GM10847 (cell line): ENCODE measurements around the gene DYNC1H1.

Source experiments
- POLR2A ChIP-seq: IDR thresholded peaks from 2 replicates; pipeline ENCODE4 v1.6.1; 2011; ENCODE audit not compliant: insufficient read length; ENCODE audit errors: extremely low read depth

Gene DYNC1H1

GRCh38 chr14:101932673-101933072, 31.7 kb upstream of the DYNC1H1 start:
- TF ChIP-seq POLR2A = no peak

GRCh38 chr14:101933209-101933608, 31.2 kb upstream of the DYNC1H1 start:
- TF ChIP-seq POLR2A = no peak

- TF ChIP-seq POLR2A = no peak
Observed at GRCh38 chr14:101934601-101935150, 29.7 kb upstream of the DYNC1H1 start.

- TF ChIP-seq POLR2A = no peak
Observed at GRCh38 chr14:101937926-101938767, 26.2 kb upstream of the DYNC1H1 start.

GRCh38 chr14:101939646-101940170, 24.7 kb upstream of the DYNC1H1 start:
- no peak for TF ChIP-seq POLR2A

- no peak for TF ChIP-seq POLR2A
Observed at GRCh38 chr14:101944451-101944850, 19.9 kb upstream of the DYNC1H1 start.

- no peak for TF ChIP-seq POLR2A
Observed at GRCh38 chr14:101945171-101945570, 19.2 kb upstream of the DYNC1H1 start.

GRCh38 chr14:101947577-101947903, 16.8 kb upstream of the DYNC1H1 start:
- no peak for TF ChIP-seq POLR2A

- peak; percentile 42 for TF ChIP-seq POLR2A
Observed at GRCh38 chr14:101947904-101948665, 16.3 kb upstream of the DYNC1H1 start.

- TF ChIP-seq POLR2A = no peak
Observed at GRCh38 chr14:101948666-101949216, 15.6 kb upstream of the DYNC1H1 start.

GRCh38 chr14:101950100-101950499, 14.3 kb upstream of the DYNC1H1 start:
- TF ChIP-seq POLR2A = no peak

GRCh38 chr14:101950516-101951215, 13.7 kb upstream of the DYNC1H1 start:
- TF ChIP-seq POLR2A = no peak

GRCh38 chr14:101953151-101953550, 11.2 kb upstream of the DYNC1H1 start:
- TF ChIP-seq POLR2A = no peak

- TF ChIP-seq POLR2A = no peak
Observed at GRCh38 chr14:101954501-101954900, 9.9 kb upstream of the DYNC1H1 start.

- TF ChIP-seq POLR2A = no peak
Observed at GRCh38 chr14:101955695-101956161, 8.6 kb upstream of the DYNC1H1 start.
